ENCODE data around the gene C22orf31.

C22orf31 gene

GRCh38 chr22:29074276-29074772 is 12.7 kb upstream of the C22orf31 start:
- H3K4me3 ChIP-seq (ENCODE audit: low read length), result peak overlapping the region; percentile 81
- TF ChIP-seq, protein P1, sequence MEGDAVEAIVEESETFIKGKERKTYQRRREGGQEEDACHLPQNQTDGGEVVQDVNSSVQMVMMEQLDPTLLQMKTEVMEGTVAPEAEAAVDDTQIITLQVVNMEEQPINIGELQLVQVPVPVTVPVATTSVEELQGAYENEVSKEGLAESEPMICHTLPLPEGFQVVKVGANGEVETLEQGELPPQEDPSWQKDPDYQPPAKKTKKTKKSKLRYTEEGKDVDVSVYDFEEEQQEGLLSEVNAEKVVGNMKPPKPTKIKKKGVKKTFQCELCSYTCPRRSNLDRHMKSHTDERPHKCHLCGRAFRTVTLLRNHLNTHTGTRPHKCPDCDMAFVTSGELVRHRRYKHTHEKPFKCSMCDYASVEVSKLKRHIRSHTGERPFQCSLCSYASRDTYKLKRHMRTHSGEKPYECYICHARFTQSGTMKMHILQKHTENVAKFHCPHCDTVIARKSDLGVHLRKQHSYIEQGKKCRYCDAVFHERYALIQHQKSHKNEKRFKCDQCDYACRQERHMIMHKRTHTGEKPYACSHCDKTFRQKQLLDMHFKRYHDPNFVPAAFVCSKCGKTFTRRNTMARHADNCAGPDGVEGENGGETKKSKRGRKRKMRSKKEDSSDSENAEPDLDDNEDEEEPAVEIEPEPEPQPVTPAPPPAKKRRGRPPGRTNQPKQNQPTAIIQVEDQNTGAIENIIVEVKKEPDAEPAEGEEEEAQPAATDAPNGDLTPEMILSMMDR (IDR thresholded peaks at IDR 0.05; ENCODE audit: insufficient read depth, low read depth, low read length, missing control alignments), result no peak
- no peak for DNase-seq (ENCODE audit: low read depth)

DNA sequence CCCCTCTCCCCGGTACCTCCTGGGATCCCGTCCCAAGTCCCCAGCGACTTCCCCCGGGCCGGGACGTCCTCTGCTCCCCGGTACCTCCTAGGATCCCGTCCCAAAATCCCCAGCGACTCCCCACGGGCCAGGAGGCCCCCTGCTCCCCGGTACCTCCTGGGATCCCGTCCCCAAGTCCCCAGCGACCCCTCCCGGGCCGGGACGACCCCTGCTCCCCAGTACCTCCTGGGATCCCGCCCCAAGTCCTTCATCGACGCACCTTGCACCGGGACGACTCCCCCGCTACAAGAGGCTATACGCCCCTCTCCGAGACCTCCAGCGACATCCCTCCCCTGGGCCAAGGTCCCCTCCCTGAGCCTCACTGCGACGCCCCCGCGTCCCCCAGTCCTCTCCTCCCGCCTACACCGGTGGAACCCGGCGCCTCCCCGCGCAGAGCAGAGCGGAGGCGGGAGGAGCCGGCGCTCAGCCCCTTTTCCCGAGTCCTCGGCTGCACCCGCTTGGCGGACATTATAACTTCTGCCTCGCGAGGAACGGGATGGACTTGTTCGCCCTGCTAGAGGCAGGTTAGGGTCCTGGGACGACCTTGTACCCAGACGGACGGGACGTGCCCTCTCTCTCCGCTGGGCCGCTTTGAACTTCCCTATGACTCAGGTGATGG is 12.1 kb upstream of the C22orf31 start:
- TF ChIP-seq, protein P1 (IDR thresholded peaks at IDR 0.05; ENCODE audit: insufficient read depth, low read depth, low read length, missing control alignments), result peak; percentile 1
- peak overlapping the region; percentile 81 for H3K4me3 ChIP-seq (ENCODE audit: low read length)
- DNase-seq (ENCODE audit: low read depth), result peak; percentile 57

GRCh38 chr22:29072979-29073617 is 11.5 kb upstream of the C22orf31 start, which contains the start of gene KREMEN1:
Gene KREMEN1, plus strand, starts transcription at chr22:29073035. Its CDS starts 96 bp downstream, at chr22:29073131.
- H3K4me3 ChIP-seq (ENCODE audit: low read length), result peak within 1 kb of the TSS; percentile 81
- TF ChIP-seq, protein P1 (IDR thresholded peaks at IDR 0.05; ENCODE audit: insufficient read depth, low read depth, low read length, missing control alignments), result no peak
- DNase-seq (ENCODE audit: low read depth), result no peak

- peak; percentile 95 for DNase-seq (ENCODE audit: low read depth)
- peak overlapping the region; percentile 15 for H3K4me3 ChIP-seq (ENCODE audit: low read length)
- TF ChIP-seq, protein P1 (IDR thresholded peaks at IDR 0.05; ENCODE audit: insufficient read depth, low read depth, low read length, missing control alignments), result no peak
These were observed 10.8 kb upstream of the C22orf31 start for GRCh38 chr22:29072193-29072978.

- peak overlapping the region; percentile 23 for H3K4me3 ChIP-seq (ENCODE audit: low read length)
- TF ChIP-seq, protein P1 (IDR thresholded peaks at IDR 0.05; ENCODE audit: insufficient read depth, low read depth, low read length, missing control alignments), result no peak
- DNase-seq (ENCODE audit: low read depth), result peak; percentile 94
These were observed 9.8 kb upstream of the C22orf31 start for GRCh38 chr22:29071261-29072045.

GRCh38 chr22:29070490-29070889 is 8.9 kb upstream of the C22orf31 start:
- DNase-seq (ENCODE audit: low read depth), result no peak
- TF ChIP-seq, protein P1 (IDR thresholded peaks at IDR 0.05; ENCODE audit: insufficient read depth, low read depth, low read length, missing control alignments), result no peak
- H3K4me3 ChIP-seq (ENCODE audit: low read length), result no peak overlapping the region
